Stimulated activated CD8-positive, alpha-beta memory T cell treated with anti-CD3 and anti-CD28 coated beads, Interleukin-15, amount 100 ng/mL, for 4 hours (primary cell): ENCODE measurements around the gene INTS11.
"Not testable (repeated sequence)": the region's sequence is repeated elsewhere in the genome, so short reads cannot be mapped to it uniquely, and the experiment has no call there.

Experiments used
- DNase-seq, 2 donors: peaks; one replicate each; pipeline ENCODE4 v3.0.0-alpha.2; 2020; ENCODE audit warnings: low read depth in 2 of 2

INTS11 gene

DNA sequence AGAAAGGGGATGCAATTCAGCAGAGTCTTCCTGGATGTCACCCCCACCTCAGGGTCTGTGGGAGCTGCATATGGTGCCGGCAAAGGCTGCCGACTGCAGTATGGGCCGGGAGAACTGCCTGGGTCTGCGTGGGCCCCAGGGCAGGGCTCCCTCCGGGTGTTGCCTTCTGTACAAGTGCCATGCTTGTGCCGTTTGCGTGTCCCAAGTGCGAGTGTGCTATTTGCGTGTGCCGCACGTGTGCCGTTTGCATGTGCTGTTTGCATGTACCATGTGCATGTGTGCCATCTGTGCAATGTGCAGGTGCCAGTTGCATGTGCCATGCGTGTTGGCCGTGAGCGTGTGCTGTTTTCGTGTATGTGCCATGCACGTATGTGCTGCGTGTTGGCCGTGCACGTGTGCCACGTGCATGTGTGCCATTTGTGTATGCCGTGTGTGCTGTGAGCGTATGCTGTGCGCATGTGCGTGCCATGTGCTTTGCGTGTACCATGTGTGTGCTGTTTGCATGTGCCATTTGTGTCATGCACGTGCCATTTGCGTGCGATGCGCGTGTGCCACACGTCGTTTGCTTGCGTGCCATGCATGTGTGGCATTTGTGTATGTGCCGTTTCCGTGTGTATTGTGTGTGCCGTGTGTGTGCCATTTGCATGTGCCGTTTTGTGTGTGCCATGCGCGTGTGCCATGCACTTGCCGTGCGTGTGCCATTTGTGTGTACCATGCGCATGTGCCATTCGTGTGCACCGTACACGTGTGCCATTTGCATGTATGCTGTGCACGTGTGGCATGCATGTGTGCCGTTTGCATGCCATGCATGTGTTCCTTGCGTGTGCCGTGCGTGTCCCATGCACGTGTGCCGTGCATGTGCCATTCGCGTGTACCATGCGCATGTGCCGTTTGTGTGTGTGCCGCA lies 5.1 kb upstream of the INTS11 start:
- DNase-seq: no peak

DNA sequence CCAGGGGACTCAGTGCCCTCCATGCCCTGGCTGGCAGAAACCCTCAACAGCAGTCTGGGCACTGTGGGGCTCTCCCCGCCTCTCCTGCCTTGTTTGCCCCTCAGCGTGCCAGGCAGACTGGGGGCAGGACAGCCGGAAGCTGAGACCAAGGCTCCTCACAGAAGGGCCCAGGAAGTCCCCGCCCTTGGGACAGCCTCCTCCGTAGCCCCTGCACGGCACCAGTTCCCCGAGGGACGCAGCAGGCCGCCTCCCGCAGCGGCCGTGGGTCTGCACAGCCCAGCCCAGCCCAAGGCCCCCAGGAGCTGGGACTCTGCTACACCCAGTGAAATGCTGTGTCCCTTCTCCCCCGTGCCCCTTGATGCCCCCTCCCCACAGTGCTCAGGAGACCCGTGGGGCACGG lies 3.8 kb upstream of the INTS11 start:
- no peak for DNase-seq

DNA sequence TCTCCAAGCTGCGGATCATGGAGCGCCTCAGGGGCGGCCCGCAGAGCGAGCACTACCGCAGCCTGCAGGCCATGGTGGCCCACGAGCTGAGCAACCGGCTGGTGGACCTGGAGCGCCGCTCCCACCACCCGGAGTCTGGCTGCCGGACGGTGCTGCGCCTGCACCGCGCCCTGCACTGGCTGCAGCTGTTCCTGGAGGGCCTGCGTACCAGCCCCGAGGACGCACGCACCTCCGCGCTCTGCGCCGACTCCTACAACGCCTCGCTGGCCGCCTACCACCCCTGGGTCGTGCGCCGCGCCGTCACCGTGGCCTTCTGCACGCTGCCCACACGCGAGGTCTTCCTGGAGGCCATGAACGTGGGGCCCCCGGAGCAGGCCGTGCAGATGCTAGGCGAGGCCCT lies 2.8 kb upstream of the INTS11 start:
- DNase-seq: no peak

DNA sequence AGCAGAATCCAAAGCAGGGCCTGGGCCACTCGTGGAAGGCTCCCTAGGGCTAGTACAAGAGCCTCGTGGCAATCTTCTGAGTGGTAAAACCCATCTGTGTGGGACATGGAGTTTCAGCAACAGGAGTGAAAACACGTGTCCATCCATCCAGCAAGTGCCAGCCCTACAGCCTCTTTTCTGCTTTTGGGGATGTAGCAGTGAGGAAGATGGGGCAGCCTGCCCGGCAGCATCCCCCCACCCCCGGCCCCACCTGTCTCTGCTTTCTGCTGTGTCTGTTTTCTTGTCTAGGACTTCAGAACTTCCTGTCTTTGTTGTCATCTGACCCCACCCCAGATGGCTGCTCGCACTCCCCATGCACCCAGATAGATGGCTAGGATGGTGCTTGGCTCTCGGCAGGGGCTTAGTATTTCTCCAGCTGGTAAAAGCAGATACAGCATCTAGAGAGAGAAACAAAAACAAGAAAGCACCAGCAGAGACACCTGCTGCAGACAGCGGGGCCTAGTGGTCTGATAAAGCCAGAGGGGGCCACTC lies 1.7 kb upstream of the INTS11 start:
- DNase-seq: no peak

DNA sequence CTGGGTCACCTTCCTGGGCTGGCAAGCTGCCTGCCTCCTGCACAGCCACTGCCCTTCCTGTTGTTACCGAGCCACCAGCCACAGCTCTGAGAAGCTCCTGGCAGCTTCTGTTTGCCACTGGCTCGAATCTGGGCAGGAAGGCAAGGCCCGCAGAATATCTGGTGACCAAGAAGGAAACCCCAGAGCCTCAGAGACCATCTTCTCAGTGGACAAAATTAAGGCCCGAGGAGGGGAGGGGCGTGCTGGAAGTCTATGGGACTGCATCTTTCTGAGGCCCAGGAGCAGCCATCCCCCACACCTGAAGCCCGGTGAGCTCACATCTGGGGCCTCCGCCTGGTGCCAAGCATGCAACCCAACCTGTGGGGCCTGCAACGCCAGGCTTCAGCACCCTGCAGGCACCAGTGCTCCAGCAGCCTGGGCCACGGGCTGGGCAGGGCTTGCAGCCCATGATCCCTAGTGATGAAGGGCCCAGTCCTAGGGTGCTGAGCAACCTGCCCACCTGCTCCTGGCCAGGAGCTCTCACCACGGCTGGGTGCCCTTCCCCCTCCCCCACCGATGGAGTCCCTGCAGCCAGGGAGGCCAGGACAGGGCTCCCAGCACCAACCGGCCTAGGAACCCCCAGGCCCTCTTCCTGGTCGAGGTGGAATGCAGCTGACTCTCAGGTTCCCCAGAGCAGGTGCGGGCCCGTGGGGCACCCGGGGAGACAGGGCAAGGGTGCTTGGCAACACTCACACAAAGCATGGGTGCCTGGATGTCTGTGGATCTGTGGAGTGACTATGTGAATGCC lies 1.0 kb upstream of the INTS11 start:
- no peak for DNase-seq

DNA sequence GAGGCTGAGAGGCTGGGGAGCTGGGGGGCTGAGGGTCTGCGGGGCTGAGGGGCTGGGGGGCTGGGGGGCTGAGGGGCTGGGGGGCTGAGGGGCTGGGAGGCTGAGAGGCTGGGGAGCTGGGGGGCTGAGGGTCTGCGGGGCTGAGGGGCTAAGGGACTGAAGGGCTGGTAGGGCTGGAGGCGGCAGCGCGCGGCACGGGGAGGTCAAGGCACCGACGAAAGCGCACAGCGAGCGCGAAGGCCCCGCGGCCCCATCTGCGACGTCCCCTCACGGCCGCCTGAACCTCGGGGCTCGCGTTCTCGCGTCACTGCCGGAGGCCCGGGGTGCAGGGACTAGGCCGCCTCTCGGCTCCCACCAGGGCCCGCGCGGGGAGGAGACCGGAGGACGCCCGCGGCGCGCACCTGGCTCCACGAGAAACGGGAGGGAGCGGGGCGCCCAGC lies 356 bp downstream of the INTS11 start:
- DNase-seq: no peak

DNA sequence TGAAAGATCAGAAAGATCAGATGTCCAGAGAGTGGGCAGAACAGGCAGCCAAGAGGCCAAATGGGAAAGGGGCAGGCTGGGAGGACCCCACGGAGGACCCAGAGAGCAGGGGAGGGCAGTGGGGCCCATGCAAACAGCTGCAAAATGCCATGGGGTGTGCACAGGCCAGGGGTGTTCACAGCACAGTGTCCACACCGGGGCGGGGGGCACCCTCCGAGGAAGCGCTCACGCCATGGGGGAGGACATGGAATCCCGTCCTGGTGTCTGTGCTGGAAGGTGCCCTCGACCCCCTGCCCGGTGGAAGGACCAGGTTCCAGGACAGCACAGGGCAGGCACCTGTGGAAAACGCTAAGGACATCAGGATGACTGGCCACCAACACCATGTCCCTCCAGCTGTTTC lies 1.5 kb downstream of the INTS11 start:
- DNase-seq: no peak

DNA sequence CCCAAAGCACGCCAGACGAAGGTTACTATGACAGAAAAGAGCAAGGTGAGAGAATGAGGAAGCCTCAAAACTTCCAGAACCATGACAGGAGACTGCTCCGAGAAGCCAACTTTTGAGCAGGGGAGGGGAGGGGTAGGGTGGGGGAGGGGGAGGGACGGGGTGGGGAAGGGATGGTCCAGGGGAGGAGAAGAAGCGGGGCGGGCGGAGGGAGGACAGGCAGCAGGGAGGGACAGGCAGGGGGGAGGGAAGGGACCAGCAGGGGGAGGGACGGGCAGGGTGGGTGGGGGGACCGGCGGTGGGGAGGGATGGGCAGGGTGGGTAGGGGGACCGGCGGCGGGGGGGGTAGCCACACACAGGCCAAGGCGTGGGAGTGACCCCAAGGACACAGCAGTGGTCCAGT lies 2.0 kb downstream of the INTS11 start:
- DNase-seq: no peak

DNA sequence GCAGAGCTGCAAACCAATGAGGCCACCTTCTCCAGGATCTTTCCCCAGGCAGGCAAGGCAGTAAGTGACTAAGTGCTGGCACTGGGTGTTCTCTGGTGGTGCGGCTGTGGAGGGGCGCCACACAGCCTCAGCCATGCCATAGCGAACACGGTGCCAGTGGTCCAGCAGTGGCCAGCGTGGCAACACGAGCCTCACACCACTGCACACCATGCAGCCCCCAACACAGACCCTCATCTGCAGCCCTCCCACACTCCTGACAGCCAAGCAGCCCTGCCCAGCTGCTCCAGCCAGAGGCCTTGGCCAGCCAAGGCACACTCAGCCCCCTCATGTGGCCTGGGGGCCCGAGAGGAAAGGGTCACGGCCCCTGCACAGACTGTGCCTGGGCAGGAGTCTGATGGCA lies 3.0 kb downstream of the INTS11 start:
- no peak for DNase-seq

DNA sequence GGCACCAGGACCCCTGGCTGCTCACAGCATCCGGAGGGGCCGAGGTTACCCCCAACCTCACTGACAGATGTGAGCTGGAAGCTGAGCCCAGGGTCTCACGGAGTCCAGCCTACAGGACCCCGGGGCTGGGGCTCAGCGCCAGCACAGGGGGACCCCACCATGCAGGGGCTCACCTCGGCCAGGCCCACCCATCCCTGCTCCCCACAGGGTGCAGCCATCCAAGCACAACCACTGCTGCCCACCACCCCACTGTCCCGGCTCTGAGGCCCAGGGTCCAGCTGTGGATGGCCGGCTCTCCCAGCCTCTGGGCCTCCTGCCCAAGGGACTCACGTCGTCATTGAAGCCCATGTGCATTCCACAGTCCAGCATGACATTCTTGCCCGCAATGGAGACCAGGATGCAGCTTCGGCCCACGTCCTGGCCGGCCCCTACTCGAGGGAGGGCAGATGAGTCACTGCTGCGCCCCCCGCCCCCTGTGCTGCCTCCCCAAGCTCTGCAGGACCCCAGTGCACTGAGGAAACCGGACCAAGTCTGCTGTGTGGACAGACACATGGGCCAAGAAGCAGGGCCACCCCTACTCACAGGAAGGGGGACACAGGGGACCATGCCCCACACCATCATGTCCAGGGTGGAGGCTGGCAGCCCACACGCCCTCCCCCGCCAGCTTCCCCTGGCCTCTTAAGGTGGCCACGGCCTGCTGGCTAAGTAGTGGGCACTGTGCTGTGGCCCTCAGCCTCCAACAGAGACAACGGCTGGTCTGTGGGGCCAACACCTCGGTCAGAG lies 3.6 kb downstream of the INTS11 start:
- no peak for DNase-seq

DNA sequence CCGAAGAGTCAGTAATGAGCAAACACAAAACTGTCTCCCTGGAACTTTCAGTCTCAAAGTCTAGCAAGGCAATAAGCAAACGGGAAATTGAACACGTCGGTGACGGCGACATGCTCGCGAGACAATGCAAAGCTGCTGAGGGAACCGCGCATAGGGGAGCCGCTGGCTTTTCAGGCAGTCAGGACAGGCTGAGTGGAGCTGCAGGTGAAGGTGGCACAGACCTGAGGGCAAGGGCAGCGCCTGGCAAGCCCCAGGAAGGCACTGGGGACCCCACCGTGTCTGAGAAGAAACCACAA lies 4.9 kb downstream of the INTS11 start:
- no peak for DNase-seq

DNA sequence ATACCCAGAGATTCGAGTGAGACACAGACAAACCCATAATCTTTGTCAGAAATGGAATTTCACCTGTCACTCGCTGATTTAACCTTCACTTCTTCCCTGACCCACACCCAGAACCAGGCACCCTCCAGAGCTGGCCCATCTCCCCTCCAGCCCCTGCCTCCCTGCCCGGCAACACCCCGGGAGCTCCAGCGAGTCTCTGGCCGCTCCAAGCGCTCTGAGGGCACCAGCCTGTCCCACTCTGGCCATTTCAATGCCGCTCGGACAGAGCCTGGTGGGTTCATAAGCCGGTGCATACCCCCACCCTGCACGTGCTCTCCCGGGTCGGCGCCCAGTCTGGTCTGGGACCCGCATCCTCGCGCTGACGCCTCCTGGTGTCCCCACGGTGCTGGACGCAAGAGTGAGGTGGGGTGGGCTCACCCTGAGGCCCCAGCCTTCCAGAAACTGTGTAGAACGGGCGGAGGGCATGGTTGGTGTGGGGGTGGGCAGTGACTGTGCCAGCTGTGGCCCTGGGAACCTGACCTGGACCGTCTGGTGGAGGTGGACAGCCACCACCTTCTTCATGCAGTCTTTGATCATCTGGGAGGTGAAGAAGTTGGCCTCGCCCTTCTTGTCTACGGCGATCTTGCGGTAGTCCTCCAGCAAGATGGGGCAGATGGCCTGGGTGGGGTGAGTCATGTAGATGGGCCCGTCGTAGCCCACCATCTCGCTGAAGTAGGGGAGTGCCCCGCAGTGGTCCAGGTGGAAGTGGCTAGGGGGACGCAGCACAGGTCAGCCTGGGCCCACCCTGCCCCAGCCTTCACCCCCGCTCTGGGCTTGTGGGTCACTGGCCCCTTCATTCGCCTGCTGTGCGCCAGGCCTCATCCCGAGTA lies 5.4 kb downstream of the INTS11 start:
- DNase-seq: no peak

DNA sequence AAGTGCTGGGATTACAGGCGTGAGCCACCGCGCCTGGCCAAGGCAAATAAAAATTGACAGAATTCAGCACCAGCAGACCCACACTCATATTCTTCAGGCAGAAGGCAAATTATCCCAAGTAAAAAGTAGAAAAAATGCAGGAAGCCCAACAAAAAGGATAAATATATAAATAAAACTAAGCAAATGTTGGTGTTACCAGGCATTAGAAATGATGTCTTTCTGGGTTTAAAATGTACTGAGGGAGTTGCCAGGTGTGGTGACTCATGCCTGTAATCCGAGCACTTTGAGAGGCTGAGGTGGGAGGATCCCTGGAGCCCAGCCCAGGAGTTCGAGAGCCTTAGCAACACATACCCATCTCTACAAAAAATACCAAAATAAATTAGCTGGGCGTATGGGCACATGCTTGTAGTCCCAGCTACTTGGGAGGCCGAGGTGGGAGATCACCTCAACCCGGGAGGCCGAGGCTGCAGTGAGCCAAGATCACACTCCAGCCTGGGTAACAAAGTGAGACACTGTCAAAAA lies 6.3 kb downstream of the INTS11 start:
- no peak for DNase-seq

DNA sequence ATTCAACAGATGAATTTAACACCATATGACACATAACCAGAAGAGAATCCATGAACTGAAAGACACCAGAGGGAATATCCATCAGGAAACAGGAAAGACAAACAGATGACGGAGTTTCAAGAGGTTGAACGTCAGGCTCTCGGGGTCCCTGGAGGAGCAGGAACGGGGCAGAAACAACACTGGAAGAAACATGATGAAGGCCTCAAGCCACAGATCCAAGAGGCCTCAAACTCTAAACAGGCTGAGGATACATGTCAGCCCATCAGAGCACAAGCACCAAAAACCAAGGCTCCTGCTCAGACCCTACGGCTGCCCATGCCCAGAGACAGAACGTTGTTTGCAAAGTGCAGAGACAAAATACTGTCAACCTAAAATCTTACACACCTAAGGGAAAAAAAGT lies 7.0 kb downstream of the INTS11 start:
- DNase-seq: no peak

DNA sequence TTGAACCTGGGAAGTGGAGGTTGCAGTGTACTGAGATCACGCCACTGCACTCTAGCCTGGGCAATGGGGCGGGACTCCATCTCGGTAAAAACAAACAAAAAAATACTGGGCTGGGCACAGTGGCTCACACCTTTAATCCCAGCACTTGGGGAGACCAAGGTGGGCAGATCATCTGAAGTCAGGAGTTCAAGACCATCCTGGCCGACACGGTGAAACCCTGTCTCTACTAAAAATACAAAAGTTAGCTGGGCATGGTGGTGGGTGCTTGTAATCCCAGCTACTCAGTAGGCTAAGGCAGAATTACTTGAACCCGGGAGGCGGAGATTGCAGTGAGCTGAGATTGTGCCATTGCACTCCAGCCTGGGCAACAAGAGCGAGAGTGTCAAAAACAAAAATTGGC lies 8.3 kb downstream of the INTS11 start:
- DNase-seq: not testable (repeated sequence)

DNA sequence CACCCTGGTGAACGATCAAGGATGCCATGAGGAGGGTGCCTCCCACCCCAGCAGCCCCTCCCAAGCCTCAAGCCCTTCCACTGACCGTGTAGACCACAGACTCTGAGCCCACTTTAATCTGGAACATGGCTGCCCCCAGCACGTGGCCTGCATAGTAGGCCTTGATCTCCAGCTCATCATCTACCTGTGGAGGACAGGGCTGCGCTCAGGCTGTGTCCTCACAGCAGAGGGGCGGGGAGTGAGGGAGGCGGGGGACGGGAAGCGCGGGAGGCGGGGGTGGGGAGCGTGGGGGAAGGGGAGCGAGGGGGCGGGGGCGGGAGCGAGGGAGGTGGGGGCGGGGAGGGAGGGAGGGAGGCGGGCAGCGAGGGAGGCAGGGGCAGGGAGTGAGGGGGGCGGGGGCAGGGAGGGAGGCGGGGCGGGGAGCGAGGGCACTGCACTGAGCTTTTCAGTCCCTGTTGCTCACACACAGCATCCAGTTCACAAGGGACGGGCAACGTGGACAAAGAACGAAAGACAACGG lies 9.0 kb downstream of the INTS11 start:
- no peak for DNase-seq

DNA sequence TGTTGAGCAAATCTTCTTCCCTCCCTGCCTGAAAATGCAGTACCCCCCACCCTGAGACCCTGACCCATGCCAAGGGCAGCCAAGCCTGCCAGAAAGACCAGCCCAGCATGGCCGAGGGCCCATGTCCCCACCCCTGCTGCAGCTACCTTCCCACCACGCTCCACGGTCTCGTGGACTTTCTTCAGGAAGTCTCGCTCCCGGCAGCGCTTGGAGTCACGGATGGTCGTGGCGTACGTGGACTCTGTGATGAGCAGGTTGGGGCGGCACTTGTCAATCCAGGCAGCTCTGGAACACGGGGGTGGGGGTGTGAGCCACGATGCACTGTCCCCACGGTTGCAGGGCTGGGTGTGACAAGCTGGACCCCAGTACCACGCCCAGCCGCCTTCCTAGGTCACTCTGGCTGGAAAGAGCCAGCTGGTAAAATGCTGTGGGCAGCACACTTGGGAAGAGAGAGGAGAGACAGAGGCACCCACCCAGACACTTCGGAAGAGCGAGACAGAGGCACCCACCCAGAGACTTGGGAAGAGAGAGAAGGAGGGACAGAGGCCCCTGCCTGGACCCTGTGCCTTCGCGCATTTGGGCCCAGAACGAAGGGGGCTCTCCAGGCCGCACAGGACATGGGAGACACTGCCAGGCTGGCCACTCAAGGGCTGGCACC lies 9.7 kb downstream of the INTS11 start:
- no peak for DNase-seq

DNA sequence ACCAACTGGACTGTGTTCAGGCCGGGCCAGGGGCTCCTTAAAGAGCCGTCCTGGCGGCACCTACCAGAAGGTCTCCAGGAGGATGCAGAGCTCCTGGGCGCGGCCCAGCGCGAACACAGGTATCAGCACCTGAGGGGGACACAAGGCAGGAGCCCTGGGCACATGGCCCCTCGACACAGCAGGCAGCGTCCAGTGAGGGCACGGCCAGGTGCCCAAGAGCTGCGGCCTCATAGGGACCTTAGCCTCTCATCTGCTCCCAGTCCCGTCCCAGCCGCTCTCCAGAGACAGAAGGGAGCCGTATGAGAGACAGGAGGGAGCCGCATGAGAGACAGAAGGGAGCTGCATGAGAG lies 10.2 kb downstream of the INTS11 start:
- no peak for DNase-seq

DNA sequence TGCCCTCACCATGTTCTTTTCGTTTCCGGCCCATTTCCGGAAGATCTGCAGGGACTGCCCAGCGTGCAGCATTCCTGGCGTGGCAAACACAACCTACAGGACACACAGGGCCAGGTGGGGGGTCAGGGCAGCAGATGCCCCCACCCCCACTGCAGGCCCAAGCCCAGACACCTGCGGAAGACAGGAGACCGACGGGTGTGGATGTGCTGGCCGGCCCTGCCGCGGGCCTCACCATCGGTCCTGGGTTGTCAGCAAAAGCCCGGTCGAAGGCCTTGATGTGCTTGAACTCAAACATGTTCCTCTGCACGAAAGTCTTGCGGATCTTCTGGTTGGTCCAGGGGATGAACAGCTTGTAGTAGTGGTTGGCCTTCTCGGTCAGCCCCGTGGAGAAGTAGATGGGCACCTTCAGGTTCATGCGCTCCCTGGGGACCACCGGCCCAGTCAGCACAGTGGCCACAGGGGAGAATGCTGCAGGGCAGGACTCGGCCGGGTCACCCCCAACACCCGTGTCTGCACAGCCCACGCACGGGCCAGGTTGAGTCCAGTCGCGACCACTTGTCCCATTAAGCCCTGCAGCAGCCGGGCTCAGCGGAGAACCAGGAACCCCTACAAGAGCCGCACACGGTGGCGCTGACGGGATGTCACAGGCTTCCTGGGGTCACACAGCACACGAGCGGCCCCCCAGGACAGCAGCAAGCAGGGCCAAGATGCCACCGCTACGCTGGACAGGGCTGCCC lies 10.8 kb downstream of the INTS11 start:
- DNase-seq: no peak
